ENCODE measurements around the gene IKZF1.

DNA sequence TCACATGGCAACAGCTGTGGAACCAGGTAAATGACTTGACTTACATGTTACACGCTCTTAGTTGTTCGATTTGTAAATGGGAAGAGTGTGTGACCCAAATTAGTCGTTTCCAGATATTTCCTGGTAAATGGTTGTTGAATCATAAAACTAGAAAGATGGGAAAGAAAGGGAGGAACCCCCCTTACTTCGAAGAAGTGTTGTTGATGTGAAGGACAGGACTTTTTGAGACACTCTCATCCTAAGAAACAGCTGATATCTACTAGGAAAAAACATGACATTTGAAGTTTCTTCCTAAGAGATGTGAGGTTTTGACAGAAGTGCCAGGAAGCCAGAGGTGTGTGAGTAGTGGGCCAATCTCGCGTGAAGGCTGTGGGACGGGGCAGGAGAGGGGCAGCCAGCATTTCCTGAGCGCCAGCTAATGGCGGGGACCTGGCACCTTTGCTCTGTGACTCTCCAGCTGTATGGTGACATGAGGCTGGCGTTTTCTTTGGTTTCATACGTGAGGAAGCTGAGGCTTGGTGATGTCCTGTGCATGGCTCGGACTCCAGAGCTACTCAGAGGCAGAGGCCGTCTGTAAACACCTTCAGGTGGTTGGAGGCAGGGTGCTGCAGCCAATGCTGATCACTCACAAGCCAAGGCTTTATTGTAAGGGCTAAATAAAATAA lies 53.7 kb downstream of the IKZF1 start:
- TF ChIP-seq, protein P1, sequence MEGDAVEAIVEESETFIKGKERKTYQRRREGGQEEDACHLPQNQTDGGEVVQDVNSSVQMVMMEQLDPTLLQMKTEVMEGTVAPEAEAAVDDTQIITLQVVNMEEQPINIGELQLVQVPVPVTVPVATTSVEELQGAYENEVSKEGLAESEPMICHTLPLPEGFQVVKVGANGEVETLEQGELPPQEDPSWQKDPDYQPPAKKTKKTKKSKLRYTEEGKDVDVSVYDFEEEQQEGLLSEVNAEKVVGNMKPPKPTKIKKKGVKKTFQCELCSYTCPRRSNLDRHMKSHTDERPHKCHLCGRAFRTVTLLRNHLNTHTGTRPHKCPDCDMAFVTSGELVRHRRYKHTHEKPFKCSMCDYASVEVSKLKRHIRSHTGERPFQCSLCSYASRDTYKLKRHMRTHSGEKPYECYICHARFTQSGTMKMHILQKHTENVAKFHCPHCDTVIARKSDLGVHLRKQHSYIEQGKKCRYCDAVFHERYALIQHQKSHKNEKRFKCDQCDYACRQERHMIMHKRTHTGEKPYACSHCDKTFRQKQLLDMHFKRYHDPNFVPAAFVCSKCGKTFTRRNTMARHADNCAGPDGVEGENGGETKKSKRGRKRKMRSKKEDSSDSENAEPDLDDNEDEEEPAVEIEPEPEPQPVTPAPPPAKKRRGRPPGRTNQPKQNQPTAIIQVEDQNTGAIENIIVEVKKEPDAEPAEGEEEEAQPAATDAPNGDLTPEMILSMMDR (IDR thresholded peaks at IDR 0.05; ENCODE audit: low read length), result no peak
- no peak for TF ChIP-seq EZH2phosphoT487 (IDR thresholded peaks at IDR 0.05; ENCODE audit: low read length)

Measured in MM.1S (cell line).